GF-D8 (cell line): Measurements from ENCODE around the gene NPPB.

Experiments
- DNase-seq: peaks from one replicate; lab custom pipeline; 2025; lab: John Stamatoyannopoulos, UW

The NPPB gene

DNA sequence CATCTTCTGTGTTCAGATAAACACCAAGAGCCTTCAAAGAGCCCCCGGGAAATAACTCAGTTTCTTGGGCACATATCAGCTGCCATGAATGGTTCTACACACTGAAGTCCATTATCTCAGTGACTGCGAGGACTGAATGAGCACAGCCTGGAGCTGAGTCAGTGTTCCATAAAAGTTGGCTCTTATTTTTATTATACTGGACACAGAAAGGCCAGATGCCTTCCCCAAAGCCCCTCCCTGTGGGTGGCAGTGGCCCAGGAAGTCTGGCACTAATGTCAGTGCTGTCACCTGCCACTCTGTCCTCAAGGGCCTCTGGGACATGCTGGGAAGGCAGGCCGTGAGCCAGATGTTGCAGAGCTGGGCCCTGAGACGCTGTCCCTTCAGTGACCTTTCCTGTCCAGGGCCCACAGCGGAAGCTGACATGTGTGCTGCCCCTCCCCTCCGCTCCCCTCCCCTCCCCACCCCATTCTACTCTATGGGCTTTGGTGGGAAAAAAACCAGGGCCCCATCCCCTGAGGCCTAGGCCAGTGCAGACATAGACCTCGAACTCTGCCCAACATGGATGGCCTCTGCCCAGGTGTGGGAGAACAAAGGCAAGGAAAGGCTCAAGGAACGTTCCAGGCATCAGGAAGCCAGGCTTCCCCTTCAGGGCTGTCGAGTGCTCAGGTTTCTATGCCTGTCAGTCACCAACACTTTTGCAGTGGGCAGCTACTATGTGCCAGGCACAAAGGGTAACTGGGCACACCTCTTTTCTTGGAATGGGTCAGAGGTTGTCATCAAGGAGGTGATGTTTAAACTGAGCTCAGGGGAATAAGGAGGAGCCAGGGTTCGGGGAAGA, 22.4 kb upstream of the NPPB start:
- DNase-seq: no peak

GRCh38 chr1:11880181-11880575, 21.4 kb upstream of the NPPB start:
- DNase-seq: no peak

DNA sequence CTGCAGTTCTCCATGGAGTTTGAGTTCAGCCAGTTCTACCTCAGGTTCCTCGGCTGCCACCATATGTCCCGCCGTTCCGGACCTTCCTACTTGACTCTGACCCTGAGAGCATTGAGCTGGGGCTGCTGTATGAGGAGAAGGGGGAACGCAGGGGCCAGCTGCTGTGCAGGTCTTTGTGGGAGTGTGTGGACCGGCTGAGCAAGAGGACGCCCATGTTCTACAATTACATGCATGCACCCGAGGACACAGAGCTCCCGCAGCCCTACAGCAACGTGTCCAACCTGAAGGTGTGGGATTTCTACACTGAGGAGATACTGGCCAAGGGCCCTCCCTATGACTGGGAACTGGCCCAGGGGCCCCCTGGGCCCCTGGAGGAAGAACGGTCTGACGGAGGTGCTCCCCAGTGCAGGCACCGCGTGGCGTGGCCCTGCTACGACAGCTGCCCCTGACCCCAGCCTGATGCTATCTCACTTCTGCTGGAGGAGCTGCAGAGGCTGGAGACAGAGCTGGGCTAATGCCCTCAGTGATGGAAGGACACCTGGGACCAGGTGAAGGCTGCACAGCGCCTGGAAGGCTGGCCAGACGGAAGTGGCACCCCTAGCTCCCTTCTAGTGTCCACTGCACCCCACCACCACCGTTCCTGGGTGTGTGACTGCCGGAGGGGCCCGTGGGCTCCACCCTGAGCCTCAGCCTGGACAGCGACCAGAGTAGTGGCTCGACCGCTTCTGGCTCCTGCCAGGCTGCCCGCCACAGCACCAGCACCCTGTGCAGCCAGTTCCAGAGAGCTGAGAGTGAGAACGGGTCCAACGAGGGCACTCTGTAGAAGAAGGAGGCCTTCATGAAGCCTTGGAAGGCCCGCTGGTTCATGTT, 20.8 kb upstream of the NPPB start:
- DNase-seq: no peak

- no peak for DNase-seq
Measured at GRCh38 chr1:11878891-11879190, 20.1 kb upstream of the NPPB start.

DNA sequence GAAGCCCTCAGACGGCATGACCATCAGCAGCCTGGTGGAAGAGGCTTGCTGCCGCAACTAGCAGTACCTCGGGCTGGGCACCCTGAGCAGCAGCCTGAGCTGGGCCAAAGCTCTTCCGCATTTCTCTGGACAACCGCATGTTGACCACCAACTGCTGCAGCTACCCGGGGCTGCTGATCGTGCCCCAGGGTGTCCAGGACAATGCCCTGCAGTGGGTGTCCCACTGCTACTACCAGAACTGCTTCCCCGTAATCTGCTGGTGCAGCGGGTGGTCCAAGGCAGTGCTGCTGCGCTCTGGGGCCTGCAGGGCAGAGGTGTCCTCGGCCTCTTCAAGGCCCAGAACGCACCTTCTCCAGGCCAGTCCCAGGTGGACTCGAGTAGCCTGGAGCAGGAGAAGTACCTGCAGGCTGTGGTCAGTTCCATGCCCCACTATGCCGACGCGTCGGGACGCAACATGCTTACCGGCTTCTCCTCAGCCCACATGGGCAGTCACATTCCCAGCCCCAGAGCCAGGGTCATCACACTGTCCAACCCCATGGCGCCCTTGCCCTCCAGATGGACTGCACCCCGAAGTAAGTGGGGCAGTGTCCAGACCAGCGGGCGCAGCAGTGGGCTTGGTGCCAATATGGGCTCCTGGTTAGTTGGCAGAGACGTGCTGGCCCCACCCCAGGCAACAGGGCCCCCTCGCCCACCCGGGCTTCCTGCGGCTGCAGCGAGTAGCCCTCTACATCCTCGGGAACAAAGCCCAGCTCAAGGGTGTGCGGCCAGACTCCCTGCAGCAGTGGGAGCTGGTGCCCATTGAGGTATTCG, 19.5 kb upstream of the NPPB start:
- no peak for DNase-seq

DNA sequence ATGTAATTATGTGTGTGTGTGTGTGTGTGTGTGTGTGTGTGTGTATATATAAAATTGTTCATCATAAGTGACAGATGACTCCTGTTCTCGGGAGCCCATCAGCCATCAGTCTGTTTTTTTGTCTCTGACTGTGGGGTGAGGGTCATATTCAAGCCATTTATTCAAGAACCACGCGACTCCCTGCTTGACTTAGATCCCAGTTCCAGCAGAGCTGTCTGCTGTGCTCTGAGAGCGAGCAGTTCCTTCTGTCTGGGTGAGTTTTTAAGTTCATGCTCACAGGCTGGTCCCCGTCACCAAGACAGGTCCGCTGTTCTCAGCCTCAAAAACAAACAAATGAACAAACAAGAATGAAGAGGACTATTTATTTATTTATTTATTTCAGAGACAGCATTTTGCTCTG, 18.3 kb upstream of the NPPB start:
- no peak for DNase-seq

- no peak for DNase-seq
Measured at GRCh38 chr1:11875094-11875493, 16.3 kb upstream of the NPPB start.

- DNase-seq: no peak
Measured at GRCh38 chr1:11874624-11875023, 15.9 kb upstream of the NPPB start.

GRCh38 chr1:11874258-11874562, 15.5 kb upstream of the NPPB start:
- DNase-seq: no peak

DNA sequence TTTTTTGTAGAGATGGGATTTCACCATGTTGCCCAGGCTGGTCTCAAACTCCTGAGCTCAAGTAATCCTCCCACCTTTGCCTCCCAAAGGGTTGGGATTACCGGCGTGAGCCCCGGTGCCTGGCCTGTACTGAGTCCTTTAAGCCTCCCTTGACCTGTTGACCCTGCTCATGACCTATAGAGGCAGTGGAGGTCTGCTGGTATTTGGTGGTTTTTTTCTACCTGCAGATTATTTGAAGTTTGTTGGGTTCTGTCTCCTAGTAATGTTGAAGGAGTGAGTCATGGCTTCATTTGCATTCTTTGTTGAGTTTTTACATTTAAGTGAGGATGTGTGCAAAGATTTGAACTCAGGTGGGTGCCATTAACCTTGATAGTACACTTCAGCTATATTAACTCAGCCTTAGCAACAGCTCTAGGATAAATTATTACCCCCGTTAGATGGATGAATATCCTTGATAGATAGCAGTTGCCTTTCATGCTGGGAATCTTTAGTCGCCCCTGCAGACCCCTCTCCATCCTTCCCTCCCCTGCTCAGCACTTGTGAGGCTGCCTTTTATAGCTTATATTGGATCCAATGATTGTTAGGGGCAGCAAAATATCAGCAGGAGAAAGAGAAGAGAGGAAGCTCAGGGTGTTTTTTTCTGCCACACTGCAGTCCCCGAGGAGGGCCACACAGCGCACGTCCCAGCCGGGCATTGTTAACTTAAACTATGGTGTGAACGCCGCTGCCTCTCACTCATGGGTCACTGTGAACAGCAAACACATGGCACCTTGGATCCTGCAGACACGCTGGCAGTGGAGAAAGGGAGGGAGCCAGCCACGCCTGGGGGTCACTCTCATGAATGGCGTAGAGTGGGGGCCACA, 14.9 kb upstream of the NPPB start:
- no peak for DNase-seq

DNA sequence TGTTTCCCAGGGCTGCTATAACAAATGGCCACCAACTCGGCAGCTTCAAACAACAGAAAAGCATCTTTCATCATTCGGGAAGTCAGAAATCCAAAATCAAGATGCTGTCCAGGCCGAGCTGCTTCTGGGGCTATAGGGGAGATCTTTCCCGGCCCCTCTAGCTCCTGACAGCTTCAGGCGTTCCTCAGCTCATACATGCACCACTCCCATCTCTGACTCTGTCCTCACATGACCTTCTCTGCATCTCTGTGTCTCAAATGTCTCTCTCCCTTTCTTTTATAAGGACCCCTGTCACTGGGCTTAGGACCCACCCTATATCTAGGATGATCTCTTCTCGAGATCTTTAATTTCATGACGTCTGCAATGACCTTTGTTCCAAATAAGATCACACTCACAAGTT, 13.8 kb upstream of the NPPB start:
- no peak for DNase-seq

- DNase-seq: no peak
Measured at GRCh38 chr1:11869650-11870207, 11.0 kb upstream of the NPPB start.

- DNase-seq: no peak
Measured at GRCh38 chr1:11869104-11869503, 10.4 kb upstream of the NPPB start.

- DNase-seq: no peak
Measured at GRCh38 chr1:11868331-11868980, 9.7 kb upstream of the NPPB start.

DNA sequence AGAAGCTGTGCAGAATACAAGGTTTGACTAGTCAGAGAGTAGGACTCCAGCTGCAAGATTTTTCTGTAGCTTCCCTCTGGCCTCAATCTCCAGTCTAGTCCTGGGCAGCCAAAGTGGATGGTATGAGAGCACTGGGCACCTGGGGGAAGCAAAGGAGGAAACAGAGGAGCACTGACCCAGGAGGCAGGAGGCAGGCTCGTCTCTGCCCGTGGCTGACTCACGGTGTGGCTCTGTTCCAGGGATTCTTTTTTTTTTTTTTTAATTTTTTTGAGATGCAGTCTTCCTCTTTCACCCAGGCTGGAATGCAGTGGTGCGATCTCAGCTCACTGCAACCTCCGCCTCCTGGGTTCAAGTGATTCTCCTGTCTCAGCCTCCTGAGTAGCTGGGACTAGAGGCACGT, 4.1 kb upstream of the NPPB start:
- DNase-seq: no peak

GRCh38 chr1:11860587-11860986, 1.8 kb upstream of the NPPB start:
- no peak for DNase-seq

GRCh38 chr1:11860083-11860482, 1.3 kb upstream of the NPPB start:
- no peak for DNase-seq

GRCh38 chr1:11858968-11859871, 475 bp upstream of the NPPB start:
- no peak for DNase-seq

DNA sequence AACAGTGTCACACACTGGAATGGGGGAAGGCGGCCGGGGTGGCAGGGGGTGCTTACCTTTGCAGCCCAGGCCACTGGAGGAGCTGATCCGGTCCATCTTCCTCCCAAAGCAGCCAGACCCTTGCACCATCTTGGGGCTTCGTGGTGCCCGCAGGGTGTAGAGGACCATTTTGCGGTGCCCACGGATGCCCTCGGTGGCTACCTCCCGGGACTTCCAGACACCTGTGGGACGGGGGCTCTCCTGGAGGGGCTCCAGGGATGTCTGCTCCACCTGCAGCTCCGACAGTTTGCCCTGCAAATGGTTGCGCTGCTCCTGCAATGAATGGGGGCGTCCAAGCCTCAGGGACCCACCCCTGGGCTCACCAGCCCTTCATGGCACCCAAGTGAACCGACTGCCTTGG, 587 bp downstream of the NPPB start:
- DNase-seq: no peak
